Lung microvascular endothelial cell (primary cell): Measurements from ENCODE around the gene PTGDS. TPM values are rescaled to one million over a fixed set of nuclear protein-coding genes. Genes with fewer than 3 reads are reported as not detected.
"Not testable (repeated sequence)": the region's sequence is repeated elsewhere in the genome, so short reads cannot be mapped to it uniquely, and the experiment has no call there.

Experiments used
- DNase-seq, 2 donors: peaks; one replicate each; pipeline versions ENCODE4 v3.0.0 to v3.0.0-alpha.2; 2010; ENCODE audit warnings: low read depth in 2 of 2
- total RNA-seq: library from RNA; depleted of rRNA; stranded (reverse); fragments of >200 nt; gene quantifications from 2 replicates; pipeline ENCODE4 v1.2.1, GENCODE V29; 2014

The PTGDS gene
- total RNA-seq, 1 donor from 2014 or later = 0.79 TPM

DNA sequence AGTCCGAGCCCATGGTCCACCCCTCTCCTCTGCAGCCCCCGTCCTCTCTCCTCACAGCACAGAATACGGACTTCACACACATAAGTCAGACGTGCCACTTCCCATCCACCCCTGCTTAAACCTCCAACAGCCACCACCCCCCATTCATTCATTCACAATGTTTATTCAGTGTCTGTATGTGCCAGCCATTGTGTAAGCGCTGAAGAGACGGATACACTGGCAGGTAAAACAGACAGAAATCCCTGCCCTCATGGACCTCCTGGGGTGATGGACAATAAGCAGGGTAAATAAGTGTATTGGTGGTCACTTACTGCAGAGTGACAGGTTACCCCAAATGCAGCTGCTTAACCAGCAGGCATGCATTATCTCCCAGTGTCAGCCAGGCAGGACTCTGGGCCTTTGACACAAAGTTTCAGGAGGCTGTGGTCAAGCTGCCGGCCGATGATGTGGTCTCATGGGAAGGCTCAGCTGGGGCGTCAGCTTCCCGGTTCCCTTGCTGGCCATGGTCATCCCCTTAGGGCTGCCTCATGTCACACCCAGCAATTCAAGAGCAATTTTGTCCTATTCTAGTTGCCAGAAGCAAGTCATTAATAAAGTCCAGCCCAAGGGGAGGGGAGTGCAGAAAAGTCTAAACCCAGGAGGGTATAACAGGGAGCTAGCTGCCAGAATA lies 13.1 kb downstream of the PTGDS start:
- peak in 1 of 2 donors; percentile 68 for DNase-seq

DNA sequence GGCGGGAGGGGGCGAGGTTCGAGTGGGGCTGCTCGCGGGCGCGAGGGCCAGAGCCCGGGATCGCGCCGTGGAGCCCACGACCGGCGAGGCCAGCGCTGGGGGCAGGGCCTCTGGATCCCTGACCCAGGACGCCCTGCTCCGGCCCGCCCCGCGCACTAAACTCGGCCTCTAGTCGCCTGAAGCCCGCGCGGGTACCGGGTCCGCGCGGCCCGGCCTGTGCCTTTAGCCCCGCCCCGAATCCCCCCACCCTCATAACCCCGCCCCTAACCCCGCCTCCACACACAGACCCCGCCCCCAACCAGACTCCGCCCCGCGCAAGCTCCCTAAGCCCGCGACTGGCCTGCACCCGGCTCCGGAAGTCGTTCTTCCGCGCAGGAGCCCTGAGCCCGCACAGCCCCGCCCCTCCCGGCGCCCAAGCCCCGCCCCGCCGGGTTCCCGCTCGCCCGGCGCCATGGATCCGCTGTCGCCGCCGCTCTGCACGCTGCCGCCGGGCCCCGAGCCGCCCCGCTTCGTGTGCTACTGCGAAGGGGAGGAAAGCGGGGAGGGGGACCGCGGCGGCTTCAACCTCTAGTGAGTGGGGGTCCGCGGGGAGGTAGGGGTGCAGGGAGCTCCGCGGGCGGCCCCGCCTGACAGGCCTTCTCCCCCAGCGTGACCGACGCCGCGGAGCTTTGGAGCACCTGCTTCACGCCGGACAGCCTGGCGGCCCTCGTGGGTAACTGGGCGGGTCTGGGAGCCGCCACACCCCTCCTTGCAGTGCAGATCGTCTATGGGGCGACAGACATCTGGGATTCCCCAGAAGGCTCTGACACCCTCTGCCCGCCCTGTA lies 14.9 kb downstream of the PTGDS start, which contains the start of gene PAXX:
Gene PAXX, plus strand, starts transcription at position 430 of the 826 bp plus-strand sequence. Its CDS starts 22 bp downstream, at position 452.
- peak; percentile 93 to 94 for DNase-seq

DNA sequence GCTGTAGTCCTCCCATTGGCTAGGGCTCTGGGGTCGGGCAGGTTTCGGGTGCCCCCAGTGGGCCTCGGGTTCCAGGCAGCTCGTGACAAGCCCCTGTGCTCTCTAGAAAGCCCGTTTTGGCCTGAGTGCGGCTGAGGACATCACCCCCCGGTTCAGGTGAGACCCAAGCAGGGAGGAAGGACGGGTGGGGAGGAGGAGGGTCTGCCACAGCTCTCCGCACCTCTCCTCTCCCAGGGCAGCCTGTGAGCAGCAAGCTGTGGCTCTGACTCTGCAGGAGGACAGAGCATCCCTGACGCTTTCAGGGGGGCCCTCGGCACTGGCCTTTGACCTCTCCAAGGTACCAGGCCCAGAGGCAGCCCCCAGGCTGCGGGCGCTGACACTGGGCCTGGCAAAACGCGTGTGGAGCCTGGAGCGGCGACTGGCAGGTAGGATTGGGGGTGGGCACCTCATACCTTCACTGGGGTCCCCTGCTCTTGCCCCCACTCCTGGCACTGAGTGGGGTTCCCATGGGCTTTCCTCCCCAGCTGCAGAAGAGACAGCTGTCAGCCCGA lies 15.6 kb downstream of the PTGDS start:
- no peak for DNase-seq

DNA sequence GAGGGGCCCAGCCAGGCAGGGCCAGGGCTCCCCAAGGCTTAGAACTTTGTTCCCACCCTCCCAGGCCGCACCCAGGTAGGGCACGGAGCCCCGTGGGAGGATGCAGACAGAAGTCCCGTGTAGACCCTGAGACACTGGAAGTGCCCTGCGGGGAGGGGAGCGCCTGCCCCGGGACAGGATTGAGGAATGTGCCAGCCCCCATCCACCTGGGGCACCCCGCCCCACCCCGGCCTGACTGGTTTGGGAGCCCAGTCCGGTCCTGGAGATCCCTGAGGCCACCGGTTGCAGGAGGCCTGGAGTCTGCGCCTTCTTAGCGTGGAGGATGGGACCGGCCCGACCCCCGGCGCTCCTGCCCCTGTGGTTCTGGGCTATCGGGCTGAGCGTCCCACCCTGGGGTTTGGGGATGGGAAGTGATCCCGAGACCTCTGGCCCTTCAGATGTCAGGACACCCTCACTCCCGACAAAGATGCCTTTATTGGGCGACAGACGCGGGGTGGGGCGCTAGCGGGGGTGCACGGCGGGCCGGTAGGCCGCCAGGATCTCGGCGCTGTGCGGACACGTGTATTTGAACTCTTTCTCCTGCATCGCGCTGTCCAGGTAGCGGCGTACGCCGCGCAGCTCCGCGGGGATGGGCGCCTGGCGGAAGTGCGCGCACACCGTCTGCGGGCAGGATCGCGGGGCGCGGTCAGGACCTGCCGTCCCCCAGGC lies 17.0 kb downstream of the PTGDS start:
- no peak for DNase-seq

DNA sequence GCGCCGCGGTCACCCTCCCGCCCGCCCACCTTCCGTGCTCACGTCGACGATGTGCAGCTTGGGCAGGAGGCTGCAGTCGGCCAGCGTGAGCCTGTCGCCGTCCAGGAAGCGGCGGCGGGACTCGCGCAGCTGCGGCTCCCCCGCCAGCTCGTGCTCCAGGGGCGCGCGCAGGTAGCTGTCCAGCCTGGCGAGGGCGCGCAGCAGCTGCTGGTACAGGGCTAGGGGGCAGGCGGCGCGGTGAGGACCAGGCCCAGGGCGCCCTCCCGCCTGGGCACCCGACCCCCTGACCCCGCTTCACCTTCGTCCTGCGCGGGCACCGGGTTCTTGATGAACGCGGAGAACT lies 17.6 kb downstream of the PTGDS start:
- peak in 1 of 2 donors; percentile 58 for DNase-seq

DNA sequence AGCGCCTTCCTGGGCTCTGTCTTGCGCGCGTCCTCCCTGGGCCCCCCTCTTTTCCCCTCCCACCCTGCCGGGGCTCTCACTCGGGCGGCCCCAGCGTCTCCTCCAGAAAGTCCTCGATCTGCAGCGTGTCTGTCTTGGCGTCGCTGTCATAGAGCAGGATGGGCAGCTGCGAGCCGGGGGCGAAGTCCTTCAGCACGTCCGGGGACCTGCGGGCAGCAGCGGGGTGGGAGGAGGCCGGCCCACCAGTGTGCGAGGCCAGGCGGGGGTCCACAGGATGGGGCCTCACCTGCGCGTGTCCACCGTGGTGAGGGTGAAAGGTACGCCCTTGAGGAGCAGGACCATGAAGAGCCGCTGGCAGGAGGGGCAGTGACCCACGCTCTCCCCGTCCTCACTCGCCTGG lies 18.1 kb downstream of the PTGDS start:
- DNase-seq = no peak

DNA sequence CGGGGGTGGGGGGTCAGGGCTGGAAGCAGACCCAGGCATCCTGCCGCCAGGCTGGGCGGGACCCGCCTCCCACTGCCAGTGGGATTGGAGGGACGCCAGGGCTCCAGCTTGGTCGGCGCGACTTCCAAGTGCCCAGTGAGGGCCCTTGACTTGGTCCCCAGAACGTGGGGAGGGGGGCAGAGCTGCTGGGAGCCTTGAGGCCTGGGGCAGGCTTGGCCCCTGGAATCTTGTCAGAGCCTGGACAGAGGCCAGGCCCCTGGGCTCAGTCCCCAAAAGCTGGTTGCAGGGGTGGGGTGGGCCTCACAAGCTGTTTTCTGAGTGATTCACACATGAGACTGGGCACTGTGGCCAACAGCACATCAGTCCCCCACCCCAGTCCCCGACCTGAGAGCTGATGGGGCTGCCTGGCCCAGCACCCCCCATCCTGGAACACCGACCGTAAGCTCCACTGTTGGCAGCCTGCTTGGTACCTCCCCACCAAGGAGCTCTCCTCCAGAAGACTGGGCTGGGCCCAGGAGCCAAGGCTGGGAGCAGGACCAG lies 18.5 kb downstream of the PTGDS start:
- no peak for DNase-seq

DNA sequence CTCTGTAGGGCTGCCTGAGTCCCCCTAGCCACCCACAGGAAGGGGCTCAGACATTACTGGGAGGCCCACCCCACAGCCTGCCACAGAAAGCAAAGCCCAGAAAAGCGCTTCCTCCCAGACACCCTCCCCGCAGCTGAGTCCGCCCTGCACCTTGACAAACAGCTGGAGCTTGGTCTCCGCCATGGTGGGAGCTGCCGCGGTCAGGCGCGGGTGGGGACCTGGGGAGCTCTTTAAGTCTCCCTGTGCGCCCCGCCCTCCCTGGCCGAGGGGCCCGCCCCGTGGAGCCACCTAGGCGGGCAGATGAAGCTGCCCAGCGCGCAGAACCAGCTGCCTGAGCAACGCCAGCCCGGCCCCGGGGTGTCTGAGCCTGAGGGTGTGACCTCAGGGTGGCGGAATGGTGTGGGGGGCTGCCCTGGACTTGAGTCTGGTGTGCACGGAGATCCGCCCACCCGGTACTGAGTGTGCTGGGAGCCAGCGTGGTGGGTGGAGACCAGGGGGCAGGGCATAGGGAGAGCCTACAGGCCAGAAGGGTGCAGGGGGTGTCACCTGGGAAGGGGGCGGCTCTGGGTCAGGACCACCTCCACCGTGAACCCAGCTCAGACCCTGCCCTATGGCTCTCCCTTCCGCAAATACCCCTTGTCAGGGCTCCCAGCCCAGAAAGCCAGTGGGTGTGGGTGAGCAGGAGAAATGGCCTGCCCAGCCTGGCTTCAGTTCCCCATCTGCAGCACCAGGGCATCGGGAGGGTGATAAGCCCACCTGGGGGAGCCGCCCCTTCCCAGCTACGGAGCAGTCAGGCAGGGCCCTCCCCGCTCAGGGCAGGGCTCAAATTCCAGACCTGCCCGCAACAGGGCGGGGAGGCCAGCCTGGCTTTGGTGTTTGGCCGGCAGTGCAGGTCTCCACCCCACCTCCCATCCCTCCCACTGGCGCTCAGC lies 19.3 kb downstream of the PTGDS start, which contains the start of gene CLIC3:
Gene CLIC3, minus strand, starts transcription at position 208 of the 932 bp plus-strand sequence. Its CDS starts 25 bp downstream, at position 183.
- DNase-seq = no peak

DNA sequence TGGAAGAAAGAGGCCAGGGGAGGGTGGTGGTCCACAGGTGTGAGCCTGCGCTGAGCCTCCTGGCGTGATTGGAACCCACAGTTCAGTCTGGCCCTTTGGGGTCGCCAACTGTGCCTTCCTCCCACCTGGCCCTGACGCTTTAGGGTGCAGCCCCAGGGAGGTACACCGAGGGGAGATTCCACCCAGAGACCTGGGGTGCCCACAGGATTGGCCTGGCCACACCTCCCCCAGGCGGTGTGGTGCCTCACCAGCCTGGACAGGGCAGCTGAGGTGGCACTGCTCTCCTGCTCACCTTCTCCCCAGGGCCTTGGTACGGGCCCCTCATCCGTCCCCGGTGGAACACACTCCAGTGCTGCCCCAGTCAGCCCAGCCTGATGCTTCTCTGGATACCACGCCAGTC lies 20.1 kb downstream of the PTGDS start:
- no peak for DNase-seq

DNA sequence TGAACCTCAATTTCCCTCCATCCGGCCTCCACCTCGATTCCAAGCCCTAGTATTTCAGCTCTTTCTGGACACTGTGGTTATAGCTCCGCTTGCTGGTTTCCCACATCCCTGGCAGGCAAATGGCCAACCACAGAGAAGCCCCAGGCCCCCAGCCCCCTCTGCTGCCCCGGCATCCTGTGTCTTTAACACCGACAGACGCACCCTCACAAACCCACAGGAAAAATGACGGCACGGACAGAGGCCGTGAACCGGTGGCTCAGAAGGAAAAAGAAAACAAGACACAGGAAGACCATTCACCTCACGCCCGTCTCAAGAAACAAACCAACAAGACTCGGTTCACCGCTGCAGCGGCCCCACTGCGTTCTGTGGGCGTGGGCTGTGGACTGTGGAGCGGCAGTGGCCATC lies 20.5 kb downstream of the PTGDS start:
- peak; percentile 49 to 74 for DNase-seq

DNA sequence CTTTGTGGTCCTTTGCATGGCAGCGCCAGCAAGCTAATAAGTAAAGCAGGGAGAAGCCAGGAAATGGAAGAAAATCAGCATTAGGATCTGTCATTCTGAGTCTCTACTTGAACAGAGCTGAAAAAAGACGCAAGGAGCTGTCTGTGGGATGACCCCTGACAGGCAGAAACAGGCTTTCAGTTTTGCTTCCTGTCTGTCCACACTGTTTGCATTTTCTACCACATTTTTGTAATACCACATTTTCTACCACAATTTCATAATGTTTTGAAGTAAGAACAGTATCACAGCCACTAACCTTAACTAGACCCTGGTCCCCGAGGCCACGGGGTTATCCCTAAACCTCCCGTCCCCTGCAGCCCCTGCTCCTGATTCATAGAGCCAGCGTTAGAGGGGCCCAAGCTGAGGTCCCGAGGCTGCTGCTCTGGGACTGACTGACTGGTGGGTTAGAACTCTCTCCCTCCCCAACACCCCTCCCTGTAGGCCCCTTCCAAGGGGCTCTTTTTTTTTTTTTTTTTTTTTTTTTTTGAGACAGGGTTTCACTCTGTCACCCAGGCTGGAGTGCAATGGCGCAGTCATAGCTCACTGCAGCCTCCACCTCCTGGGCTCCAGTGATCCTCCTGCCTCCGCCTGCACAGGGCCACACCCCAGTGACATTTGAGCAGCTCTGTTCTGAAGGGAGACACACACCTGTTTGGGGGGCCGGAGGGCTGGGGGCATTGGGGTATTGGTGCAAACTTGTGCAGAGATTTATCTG lies 23.1 kb downstream of the PTGDS start:
- DNase-seq = peak in 1 of 2 donors; percentile 45

DNA sequence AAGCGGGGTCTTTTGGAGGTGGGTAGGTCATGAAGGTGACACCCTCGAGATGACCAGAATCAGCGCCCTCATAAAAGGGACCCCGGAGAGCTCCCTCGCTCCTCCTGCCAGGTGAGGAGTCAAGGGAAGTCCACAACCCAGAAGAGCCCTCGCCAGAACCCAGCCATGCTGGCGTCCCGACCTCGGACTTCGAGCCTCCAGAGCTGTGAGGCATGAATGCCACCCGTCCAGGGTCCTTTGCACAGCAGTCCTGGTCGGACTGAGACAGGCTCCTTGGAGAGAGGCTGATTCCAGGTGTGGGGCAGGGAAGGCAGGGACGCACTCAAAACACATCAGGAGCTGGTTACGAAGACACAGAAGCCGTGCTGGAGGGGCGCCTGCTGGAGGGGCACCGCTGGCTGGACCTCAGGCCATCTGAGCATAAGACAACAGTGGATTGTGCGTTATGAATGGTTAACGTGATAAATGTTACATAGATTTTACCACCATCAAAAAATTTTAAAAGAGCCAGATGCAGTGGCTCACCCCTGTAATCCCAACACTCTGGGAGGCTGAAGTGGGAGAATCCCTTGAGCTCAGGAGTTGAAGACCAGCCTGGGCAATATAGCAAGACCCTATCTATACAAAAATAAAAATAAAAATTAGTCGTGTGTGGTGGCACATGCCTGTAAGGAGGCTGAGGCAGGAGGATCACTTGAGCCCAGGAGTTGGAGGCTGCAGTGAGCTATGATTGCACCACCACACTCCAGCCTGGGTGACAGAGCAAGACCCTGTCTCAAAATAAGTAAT lies 24.7 kb downstream of the PTGDS start:
- no peak for DNase-seq

DNA sequence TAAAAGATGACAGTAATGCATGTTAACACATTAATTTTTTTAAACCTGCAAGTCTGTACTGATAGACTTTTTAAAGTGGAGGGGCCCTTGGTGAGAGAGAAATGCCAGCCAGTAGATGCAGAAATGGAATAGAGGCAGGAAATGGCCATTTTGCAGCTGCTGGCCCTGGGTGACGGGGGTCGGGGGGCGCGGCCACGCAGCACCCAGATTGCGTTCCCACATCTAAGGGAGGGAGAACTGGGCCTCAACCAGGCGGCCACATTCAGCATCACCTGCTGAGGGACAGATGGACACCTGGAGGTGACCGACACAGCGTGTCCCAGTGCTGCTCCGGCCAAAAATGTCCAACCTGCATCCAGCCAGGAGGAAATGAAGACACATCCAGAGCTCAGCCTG lies 25.3 kb downstream of the PTGDS start:
- DNase-seq = no peak

DNA sequence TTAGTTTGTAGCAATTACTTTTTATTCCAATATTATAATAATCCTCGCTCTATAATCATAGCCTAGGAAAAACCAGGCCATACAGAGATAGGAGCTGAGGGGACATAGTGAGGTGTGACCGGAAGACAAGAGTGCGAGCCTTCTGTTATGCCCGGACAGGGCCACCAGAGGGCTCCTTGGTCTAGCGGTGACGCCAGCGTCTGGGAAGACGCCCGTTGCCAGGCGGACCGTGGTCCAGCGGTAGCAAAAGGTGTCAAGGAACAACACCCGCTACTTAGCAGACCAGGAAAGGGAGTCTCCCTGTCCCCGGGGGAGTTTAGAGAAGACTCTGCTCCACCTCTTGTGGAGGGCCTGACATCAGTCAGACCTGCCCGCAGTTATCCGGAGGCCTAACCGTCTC lies 27.0 kb downstream of the PTGDS start:
- DNase-seq = not testable (repeated sequence)

DNA sequence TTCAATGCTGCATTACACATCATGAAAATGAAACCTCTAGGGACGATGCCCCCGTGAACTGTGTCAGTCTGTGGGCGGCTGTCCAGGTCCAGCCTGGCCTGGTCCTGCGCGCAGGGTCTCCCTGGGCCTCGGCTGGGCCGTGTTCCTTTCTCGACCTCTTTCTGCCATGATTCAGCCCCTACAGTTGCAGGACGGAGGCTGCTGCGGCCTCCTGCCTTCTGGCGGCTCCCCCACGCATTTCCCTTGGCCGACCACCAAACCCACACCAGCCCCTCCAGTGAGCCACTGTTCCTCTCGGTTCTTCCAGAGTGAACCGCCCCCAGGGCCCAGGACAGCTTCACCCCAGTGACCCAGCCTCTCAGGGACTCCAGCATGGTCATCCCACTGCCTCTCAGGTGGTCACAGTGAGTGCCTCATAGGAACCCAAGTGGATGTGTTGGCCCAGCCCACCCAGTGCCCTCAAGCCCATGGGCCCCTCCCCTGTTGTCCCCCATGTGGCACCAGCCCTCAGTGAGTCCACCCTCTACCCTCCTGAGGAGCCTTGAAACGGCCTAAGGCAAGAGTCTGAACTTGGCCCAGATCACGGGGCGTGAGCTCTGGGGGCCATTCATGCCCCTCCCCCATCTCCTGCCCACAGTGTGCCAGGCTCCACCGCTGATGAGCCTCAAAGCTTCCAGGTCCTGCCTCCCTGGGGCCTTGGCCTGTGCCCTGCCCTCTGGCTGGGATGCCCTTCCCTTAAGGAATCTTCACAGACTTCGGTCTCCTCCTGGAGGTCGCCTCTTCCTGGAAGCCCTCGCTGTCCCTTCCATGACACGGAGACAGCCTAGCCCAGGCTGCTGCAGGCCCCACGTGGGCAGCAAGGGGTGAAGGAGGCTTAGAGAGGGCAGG lies 29.1 kb downstream of the PTGDS start:
- no peak for DNase-seq

DNA sequence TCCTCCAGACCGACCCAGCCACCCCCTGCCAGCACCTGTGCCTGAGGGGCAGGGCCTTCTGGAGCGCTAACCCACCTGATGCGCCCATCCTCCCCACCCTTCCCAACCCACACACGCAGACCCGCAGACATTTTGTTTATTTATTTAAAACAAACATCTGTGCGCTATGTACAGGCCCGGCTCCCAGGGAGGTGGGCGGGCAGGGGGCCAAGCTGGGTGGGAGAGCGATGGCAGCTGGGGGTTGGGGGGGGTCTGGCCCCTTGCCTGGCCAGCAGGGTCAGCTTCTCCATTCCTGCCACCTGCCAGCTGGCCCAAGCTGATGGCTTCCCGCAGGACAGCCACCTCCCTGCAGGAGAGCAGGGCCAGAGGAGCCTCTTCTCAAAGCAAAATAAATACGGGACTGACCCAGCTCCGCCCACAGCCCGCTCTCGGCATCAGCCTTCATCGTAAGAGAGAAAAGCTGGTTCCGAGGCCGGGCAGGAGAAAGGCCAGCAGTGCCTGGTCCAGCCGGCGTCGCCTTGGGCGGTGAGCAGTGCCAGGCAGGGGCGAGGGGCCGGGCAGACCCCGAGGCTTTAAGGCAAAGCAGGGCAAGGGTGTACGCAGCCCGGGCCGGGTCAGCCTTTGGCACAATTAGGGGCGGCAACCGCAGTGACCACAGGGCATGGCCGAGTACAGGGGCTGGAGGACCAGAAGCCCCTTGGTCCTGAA lies 30.0 kb downstream of the PTGDS start:
- no peak for DNase-seq

DNA sequence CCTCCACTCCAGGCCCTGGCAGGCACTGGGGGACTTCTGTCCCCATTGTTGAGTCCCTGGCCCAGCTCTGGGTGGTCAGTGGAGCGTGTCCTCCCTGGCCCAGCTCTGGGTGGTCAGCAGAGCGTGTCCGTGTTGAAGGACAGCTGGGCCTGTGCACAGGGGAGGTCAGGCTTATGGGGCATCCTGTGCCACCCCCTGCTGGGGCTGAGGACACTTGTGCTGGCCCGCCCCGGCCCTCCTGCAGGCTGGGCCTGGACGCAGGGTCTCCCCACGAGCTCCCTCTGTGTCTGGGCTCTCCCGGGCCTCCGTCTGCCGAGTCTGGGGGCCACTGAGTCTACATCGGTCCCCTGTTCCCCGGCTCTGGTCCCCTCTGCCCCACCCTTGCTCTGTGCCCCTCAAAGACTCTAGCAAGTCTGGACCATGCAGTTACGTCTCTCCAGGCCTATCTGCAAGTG lies 30.5 kb downstream of the PTGDS start:
- DNase-seq = no peak
